CD4-positive, alpha-beta T cell (primary cell): Measurements from ENCODE around the gene KLRF1. TPM values are rescaled to one million over a fixed set of nuclear protein-coding genes. Genes with fewer than 3 reads are reported as not detected.

Experiments used
- ATAC-seq: fragments of 200-7000 bp; cut with Tn5 transposase; one replicate; pipeline ENCODE4 v1.10.0; 2022; ENCODE audit warnings: mild to moderate bottlenecking; ENCODE audit not compliant: poor library complexity
- CTCF ChIA-PET: fragments of 350-600 bp; sonication (Branson Sonifier 250); formaldehyde crosslinking; loops from one replicate; lab custom pipeline; 2021; ENCODE audit warnings: antibody characterized with exemption, inconsistent platforms; lab: Charles Lee
- POLR2A ChIA-PET: fragments of 350-600 bp; sonication (Branson Sonifier 250); formaldehyde crosslinking; loops from one replicate; lab custom pipeline; 2021; ENCODE audit warnings: antibody characterized with exemption, inconsistent platforms; lab: Charles Lee
- DNase-seq, 14 experiments: peaks; one replicate each; pipeline ENCODE4 v3.0.0-alpha.2; 2013 to 2020; ENCODE audit warnings: mixed read lengths in 2 of 14
- H3K27ac ChIP-seq, 2 donors: one replicate each; pipeline versions ENCODE4 v1.5.1 to v1.7.0; 2013; ENCODE audit warnings: low read length in 2 of 2, low read depth in 1 of 2, mild to moderate bottlenecking in 1 of 2
- H3K27me3 ChIP-seq, 2 experiments: 1 replicate in 1 of 2; 2 replicates in 1 of 2; pipeline versions ENCODE4 v1.6.1 to v1.7.0; 2013; ENCODE audit warnings: low read length in 2 of 2, control low read depth in 1 of 2, mild to moderate bottlenecking in 1 of 2, moderate library complexity in 1 of 2; ENCODE audit not compliant: insufficient read depth in 2 of 2, control insufficient read depth in 1 of 2
- H3K36me3 ChIP-seq: one replicate; pipeline ENCODE4 v1.6.1; 2013; ENCODE audit warnings: low read length, control low read depth; ENCODE audit not compliant: insufficient read depth
- H3K4me1 ChIP-seq: one replicate; pipeline ENCODE4 v1.6.1; 2013; ENCODE audit warnings: low read length, control low read depth; ENCODE audit not compliant: insufficient read depth
- H3K4me3 ChIP-seq: one replicate; pipeline ENCODE4 v1.5.1; 2013; ENCODE audit warnings: mild to moderate bottlenecking, low read length, moderate library complexity
- H3K9me3 ChIP-seq, 2 experiments: 1 replicate in 1 of 2; 2 replicates in 1 of 2; pipeline versions ENCODE4 v1.6.1 to v1.7.0; 2013; ENCODE audit warnings: low read length in 2 of 2, mild to moderate bottlenecking in 2 of 2, control low read depth in 1 of 2, moderate library complexity in 1 of 2; ENCODE audit not compliant: control insufficient read depth in 1 of 2, insufficient read depth in 1 of 2
- H3K27ac Mint-ChIP-seq: one replicate; pipeline ENCODE4 v1.8.0; 2020; ENCODE audit warnings: mixed read lengths
- H3K27me3 Mint-ChIP-seq: one replicate; pipeline ENCODE4 v1.8.0; 2021; ENCODE audit warnings: mixed read lengths
- H3K36me3 Mint-ChIP-seq: one replicate; pipeline ENCODE4 v1.8.0; 2021; ENCODE audit warnings: low read depth, mixed read lengths
- H3K4me1 Mint-ChIP-seq: one replicate; pipeline ENCODE4 v1.8.0; 2021; ENCODE audit warnings: low read depth, mixed read lengths
- H3K4me3 Mint-ChIP-seq: one replicate; pipeline ENCODE4 v1.8.0; 2020; ENCODE audit warnings: mild to moderate bottlenecking, mixed read lengths
- H3K9me3 Mint-ChIP-seq: one replicate; pipeline ENCODE4 v1.8.0; 2020; ENCODE audit warnings: mixed read lengths
- CTCF ChIP-seq: fragments of 200-600 bp; IDR thresholded peaks from one replicate; pipeline ENCODE4 v1.8.0; 2022; ENCODE audit warnings: antibody characterized with exemption, mild to moderate bottlenecking
- intact Hi-C, 2 experiments: fragments of 100-400 bp; cut with DNase I in 1 of 2; cut with micrococcal nuclease in 1 of 2; formaldehyde crosslinking; loops; one replicate each; pipeline versions ENCODE4 v1.15.1 to v1.9.0; 2023 to 2025; cut with DNase I, micrococcal nuclease
- total RNA-seq, 174 experiments: library from RNA in 2 of 174; stranded (reverse) in 2 of 174; gene quantifications; one replicate each; pipeline ENCODE4 v1.2.3 and lab custom pipeline; 2021 to 2026

KLRF1 gene
- total RNA-seq, 2 experiments from 2014 or later = 0.44 TPM; not detected in 1

- H3K4me3 Mint-ChIP-seq = peak overlapping the region; percentile 65
- TF ChIP-seq CTCF = no peak
- no peak overlapping the region for H3K4me3 ChIP-seq
Measured at GRCh38 chr12:9793779-9794395, 33.4 kb upstream of the KLRF1 start.

GRCh38 chr12:9794484-9795093 lies 32.7 kb upstream of the KLRF1 start:
- Histone ChIP-seq H3K27ac (no peak overlapping the region), H3K4me3 (no peak overlapping the region)

More at GRCh38 chr12:9793779-9794395, 33.4 kb upstream of the KLRF1 start:
- no peaks in the 10 kb centered on the region for H3K9me3 Mint-ChIP-seq
- Histone ChIP-seq H3K4me1 (peaks cover 19% of the 10 kb centered on the region), H3K27ac (no peak overlapping the region), H3K27me3 (no peaks in the 10 kb centered on the region), H3K9me3 (no peaks in the 10 kb centered on the region), H3K36me3 (no peaks in the 10 kb centered on the region)
- H3K27ac Mint-ChIP-seq = peak overlapping the region; percentile 38
- intact Hi-C loops = loop anchor here in 1 of 2 experiments (2.0 kb wide), 1 partner anchor 15 kb away; no protein-coding TSS in a partner anchor
- peaks cover 58% of the 10 kb centered on the region for H3K4me1 Mint-ChIP-seq
- ATAC-seq = peak; percentile 22
- H3K36me3 Mint-ChIP-seq = no peaks in the 10 kb centered on the region
- ChIA-PET CTCF (interaction anchor here (1.2 to 10.4 kb wide), 2 partner anchors 20 to 40 kb away, joined by 4 to 185 read pairs; no protein-coding TSS in a partner anchor), POLR2A (interaction anchor here (1.1 to 7.3 kb wide), 5 partner anchors 21 to 147 kb away, joined by 3 to 253 read pairs (median 7); partner anchors contain the start of gene CD69)
- peak in 3 of 14 experiments; percentile 40 to 68 (median 51) for DNase-seq
- no peaks in the 10 kb centered on the region for H3K27me3 Mint-ChIP-seq

More at GRCh38 chr12:9794484-9795093, 32.7 kb upstream of the KLRF1 start:
- TF ChIP-seq CTCF = no peak
- Mint-ChIP-seq H3K4me1 (peaks cover 58% of the 10 kb centered on the region), H3K27me3 (no peaks in the 10 kb centered on the region), H3K36me3 (no peaks in the 10 kb centered on the region), H3K4me3 (peak overlapping the region; percentile 55), H3K9me3 (no peaks in the 10 kb centered on the region), H3K27ac (peak overlapping the region; percentile 38)
- POLR2A ChIA-PET = interaction anchor here (0.7 to 7.3 kb wide), 6 partner anchors 21 to 147 kb away, joined by 3 to 253 read pairs (median 6); partner anchors contain the start of gene CD69
- intact Hi-C loops = no loop called here
- no peaks in the 10 kb centered on the region for H3K27me3 ChIP-seq
- peak in 1 of 14 experiments; percentile 47 for DNase-seq
- H3K36me3 ChIP-seq = no peaks in the 10 kb centered on the region
- peak; percentile 8 for ATAC-seq
- peaks cover 19% of the 10 kb centered on the region for H3K4me1 ChIP-seq
- H3K9me3 ChIP-seq = no peaks in the 10 kb centered on the region
- CTCF ChIA-PET = interaction anchor here (1.2 to 10.4 kb wide), 2 partner anchors 20 to 41 kb away, joined by 4 to 185 read pairs; no protein-coding TSS in a partner anchor
